ENCODE measurements around the gene BTN1A1.
A peak's percentile ranks its signal among the peaks of the same experiment; 100 is the strongest.
"Not testable (repeated sequence)": the region's sequence is repeated elsewhere in the genome, so short reads cannot be mapped to it uniquely, and the experiment has no call there.

The BTN1A1 gene

DNA sequence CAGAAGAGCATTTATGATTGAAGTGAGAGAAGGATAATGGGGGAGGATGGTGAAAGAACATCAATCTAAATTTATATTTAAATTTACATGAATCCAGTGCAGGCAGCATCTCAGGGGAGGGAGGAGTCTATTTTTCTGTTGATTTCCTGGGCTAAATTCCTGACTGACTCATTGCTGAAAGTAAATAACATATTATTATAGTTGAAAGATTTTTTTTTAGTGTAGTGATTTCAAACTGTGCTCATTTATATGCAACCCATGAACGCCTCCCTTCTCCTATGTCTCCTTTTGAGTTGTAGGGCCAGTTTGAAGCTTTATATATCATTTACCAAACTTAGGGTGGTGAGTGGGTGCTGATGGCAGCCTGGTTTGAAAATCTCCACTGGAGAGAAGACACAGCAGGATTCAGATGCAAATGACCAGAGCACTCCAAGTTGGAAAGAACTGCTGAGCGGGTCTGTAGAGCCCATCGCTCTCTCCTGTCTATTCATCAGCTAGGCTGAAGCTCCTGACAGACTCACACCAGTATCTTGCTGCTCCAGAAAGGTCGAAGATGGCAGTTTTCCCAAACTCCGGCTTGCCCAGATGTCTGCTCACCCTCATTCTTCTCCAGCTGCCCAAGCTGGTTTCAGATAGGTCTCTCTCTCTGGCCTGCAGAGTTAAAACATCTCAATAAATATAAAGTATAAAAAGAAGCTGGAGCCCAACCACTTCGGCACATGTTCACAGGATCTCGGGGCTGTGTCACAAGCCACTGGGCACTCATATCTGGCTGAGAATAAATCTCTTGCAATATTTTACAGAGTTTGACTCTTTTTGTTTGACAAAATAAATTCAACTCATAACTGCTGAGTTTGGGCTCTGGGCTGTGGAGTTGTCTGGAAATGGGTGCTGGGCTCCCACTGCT, 24.0 kb upstream of the BTN1A1 start:
- no peak for DNase-seq

DNA sequence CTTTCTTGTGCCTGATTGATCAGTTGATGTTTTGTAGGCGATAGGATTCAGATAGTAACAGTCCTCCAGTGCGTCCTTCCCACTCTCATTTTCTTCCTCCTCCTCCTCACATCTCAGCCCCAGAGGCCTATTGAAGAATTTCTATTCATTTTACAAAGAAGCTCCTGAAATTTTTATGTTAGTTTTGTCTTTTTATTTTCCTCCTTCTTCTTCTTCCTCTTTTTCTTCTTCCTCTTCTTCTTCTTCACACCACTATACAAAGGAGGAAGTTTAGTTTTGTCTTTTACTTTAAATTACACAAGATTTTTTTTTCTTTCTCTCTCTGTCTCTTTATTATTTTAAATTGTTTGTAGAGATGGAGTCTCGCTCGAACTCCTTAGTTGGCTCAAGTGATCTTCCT, 23.2 kb upstream of the BTN1A1 start:
- no peak for DNase-seq

DNA sequence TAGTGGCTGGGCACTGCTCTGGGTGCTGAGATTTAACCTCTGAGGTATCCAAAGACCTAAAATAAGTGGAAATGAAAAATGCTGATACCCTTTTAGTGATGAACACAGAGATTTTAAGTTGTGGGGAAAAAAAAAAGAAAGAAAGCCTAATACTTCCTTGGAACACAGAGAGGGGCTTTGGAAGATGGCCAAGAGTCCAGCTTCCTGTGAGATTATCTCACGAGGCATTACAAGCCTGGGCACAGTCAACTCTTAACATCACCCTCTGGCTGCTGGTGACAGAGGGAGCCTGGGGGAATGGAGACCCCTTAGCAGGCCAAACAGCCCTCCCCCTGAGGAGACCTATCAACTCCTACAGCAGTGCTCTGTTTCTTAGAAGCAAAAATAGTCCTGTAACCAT, 22.7 kb upstream of the BTN1A1 start:
- no peak for DNase-seq

DNA sequence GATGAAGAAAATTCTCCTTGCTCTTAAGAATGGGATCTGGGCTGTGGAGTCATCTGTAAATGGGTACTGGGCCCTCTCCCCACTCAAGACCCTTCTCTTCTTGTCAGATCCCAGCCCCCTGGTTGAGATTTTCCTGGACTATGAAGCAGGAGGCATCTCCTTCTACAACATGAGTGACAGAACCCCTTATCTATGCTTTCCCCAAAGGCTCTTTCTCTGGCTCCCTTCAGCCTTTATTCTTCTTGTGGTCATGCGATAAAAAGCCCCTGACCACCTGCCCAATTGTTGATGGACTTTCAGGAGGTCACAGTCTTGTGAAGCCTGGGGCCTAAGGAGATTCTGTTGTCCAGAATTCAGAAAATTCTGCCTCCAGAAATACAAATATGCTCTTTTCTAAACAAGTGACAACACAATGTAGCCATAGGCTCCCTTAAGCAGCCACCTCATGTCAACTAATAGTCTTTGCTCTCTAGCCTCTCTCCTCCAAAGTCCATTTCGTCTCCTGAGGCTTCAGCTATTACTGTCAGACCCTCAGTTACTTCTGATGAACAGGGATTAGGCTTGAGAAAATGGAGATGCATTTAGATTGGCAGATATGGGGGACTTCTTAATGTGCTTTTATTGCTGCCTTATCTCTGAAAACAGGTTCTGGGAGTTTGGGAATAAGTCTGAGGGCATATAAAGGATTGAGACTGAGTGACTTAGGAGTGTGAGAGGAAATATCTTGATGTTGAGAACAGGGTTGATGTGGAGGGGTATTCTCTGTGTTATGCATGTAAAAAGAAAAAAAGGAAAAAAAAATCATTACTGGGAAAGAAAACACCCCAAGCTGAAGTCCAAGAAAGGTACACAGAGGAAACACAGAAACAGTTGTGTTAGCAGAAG, 21.8 kb upstream of the BTN1A1 start:
- DNase-seq: no peak

DNA sequence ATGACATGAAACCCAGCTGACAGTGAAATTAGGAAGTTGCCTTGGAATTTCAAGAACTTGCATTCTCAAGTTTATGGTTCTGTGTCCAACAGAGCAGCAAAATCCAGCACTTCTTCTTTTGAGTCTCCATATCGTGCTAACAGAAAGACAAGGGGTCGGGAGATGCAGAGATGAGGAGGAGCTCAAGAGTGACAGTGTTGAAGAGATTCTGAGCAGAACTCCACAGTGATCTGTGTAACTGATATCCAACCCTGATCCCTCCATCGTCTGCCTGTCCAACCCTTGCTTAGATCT, 21.2 kb upstream of the BTN1A1 start:
- DNase-seq: no peak

DNA sequence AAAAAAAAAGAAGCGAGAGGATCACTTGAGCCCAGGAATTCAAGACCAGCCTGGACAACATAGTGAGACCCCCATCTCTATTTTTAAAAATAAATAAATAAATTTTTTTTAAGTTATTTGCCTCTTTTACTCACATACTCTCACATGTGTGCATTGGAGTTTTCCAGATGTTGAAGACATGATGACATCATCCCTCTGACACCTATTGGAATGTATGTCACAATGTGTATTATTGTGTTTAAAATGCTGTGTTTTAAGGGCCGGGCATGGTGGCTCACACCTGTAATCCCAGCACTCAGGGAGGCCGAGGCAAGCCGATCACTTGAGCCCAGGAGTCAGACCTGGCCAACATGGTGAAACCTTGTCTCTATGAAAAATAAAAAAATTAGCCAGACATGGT, 17.8 kb upstream of the BTN1A1 start:
- no peak for DNase-seq

DNA sequence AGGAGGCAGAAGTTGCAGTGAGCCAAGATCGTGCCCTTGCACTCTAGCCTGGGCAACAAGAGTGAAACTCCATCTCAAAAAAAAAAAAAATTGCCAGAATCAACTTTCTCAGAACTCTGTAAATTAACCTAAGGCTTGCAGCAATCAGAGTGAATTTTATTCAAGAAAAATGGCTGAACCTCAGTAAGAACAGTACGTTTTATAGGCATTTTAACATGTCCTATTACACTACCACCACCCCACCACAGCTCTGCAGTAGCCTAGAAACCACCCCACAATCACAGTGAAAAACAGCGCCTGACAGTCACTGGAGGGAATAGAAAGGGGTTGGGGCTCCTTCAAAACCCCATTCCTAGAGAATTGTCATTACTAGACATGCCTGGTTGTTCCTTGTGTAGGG, 16.4 kb upstream of the BTN1A1 start:
- no peak for DNase-seq

DNA sequence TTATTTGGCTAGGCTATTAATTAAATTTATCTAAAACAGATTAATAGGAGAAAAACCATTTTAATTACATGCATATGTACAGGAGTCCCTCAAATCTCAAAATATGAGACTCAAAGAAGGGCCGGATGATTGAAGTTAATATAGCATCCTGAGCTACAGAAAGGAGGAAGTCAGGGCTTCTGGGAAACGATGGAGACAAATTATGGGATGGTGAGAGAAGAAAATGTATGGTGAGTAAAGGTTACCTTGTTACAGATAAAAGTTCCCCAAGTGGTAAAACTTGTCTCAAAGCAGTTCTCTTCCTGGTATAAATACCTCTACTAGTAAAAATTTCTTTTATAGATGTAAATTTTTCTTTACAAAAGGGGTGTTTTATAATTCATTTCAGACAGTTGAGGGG, 15.9 kb upstream of the BTN1A1 start:
- no peak for DNase-seq

DNA sequence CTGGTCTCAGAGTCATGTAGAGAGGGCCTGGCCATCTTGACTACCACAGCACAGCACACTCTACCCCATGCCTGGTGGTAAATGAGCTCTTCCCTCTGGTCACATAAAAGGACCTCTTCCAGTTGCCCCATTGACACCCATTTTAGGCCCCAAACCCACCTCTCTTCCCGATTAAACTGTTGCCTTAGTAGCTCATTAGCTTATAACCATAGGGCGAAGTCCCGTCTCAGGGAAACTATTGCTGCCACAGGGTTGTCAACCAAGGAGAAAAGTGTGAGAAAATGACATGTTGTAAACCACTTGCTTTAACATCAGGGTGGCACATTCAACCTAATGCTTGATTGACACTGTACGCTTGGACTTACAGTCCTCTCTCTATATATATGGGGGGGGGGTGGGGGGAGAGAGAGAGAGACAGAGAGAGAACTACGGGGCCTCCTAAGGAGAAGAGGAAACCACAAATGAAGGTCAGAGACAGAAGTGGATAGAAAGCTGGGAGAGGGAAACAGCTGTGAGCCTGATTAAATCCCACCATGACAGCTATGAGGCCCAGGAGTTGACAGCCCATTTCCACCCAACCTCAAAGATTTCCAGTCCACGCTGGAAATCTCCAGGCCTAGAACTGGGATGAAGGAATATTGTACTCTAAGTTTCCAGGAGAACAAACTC, 14.9 kb upstream of the BTN1A1 start:
- DNase-seq: no peak

DNA sequence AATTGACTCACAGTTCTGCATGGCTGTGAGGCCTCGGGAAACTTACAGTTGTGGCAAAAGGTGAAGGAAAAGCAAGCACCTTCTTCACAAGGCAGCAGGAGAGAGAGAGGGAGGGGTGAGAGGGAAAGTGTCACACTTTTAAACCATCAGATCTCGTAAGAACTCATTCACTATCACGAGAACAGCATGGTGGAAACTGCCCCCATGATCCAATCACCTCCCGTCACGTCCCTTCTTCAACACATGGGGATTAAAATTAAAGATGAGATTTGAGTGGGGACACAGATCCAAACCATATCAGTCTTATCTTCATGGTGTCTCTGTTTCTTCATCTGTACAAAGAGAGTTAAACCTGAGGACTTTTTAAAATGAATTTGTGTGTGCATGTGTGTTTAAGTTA, 13.7 kb upstream of the BTN1A1 start:
- DNase-seq: no peak

DNA sequence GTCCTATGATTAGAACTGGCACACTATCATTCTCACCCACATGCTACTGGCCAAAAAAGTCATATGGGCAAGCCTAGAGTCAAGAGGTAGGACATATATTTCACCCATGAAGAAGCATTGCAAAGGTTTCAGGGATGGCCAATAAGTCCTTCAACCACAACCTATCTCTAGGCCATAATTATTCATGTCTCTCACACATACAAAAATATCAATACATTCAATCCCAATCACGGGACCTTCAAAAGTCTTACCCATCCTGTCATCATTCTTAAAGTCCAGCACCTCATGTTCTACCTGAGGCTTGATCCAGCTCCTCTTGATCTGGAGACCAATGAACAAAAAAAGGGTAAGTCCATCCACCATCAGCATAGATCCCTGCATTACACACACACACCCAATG, 12.6 kb upstream of the BTN1A1 start:
- no peak for DNase-seq

DNA sequence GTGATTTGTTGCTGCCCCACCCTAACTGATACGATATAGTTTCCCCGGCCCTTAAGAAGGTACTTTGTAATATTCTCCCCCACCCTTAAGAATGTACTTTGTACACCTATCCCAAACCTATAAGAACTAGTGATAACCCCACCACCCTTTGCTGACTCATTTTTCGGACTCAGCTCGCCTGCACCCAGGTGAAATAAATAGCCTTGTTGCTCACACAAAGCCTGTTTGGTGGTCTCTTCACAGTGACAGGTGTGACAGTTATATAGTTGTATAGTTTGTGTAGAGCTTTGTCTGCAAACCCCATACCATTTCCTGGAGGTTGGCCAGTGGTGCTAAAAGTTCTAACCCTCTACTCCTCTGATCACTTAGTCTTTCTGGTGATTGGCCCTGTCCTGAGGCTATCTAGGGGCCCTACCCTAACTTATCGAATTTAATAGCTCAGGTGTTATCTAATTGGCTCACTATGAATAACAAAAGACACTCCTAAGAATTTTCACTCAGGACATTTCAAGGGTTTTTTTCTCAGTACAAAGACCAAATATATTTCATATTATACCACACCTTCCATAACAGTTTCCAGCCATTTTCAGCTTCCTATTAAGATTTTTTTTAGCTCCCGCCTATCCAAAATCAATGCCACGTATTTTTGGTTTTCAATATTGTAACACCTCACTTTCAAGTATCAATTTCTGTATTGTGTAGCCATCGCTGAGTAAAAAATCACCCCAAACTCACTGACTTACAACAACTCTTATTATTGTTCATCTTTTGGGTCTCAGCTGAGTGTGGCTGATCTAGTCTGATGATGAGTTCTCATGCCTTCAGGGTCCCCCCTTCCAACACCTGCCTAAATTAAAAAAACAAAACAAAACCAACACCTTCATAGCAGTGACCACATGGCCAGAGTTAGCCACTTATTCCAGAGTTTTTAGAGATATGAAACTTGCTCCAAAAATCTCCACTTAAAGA, 9.8 kb upstream of the BTN1A1 start:
- DNase-seq: no peak

DNA sequence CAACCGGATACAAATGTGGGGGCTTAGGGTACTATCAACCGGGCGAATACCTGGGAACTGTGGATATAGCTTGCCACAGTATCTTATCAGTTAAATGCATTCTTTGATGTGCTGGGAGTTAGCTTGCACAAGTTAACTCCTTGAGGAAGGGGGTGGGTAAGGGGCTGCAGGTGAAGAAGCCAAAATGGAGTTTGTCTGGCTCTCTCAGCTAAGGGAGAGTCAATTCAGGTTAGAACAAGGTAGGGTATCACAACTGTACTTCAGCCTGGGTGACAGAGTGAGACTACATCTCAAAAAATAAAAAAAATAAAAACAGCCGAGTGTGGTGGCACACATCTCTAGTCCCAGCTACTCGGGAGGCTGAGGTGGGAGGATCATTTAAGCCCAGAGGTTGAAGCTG, 8.5 kb upstream of the BTN1A1 start:
- DNase-seq: no peak

DNA sequence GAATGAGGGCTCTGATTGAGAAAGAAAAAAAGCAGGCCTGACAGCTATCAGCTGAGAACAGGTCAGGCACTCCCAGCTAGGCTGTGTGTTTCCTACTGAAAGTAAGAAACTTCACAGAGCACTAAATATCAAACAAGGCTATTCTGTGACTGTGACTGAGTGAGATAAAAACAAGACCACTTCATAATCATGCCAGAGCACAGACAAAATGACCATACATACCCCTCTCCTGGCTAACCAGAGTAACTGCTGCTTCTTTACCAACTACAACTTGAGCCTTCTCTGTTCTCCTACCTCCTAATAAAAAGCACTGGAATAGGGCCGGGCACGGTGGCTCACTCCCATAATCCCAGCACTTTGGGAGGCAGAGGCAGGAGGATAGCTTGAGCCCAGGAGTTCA, 6.8 kb upstream of the BTN1A1 start:
- DNase-seq: no peak

DNA sequence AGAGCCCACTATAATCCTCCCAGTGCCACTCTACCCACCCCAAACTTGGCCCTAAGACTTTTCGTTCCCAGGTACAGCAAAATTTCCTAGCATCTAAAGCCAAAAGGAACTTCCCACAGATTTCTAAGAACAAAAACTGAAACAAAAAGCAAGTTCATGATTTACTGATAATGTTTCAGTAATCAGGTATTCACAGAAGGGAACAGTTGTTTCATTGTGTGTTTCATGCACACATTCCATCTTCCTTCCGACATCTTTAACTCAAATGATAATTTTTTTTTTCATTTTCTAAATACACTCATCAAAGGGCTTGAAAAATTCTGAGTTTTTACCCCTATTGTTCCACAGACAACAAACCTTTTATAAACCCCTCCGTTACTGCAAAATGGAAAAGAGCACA, 6.0 kb upstream of the BTN1A1 start:
- no peak for DNase-seq

DNA sequence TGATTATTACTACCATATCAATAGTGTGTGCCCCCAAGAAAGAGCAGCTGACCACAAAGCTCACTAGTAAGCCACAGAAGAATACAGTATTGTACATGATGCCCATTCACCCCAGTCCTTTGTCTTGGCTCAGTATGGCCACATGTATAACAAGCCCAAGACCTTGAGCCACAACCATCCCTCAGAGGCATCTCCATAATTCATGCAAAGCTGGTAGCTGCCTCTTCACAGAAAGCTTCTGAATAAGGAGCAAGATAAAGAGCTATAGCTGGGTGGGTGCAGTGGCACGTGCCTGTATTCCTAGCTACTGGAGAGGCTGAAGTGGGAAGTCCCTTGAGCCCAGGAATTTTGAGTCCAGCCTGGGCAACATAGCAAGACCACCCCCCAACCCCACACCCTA, 4.8 kb upstream of the BTN1A1 start:
- no peak for DNase-seq

DNA sequence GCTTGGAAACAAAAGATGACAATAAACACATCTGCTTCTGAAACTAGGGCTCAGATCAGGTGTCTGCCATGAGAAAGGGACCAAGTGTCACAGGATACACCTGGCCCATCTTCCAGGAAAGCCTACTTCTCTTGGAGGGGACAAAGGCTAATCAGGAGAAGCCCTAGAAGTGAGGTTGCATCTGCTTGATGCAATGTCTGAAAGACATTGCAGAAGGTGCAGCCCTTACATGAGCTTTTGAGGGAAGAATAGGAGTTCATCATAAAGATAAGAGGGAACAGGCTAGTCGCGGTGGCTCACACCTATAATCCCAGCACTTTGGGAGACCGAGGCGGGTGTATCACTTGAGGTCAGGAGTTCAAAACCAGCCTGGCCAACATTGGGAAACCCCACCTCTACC, 2.5 kb upstream of the BTN1A1 start:
- DNase-seq: no peak

DNA sequence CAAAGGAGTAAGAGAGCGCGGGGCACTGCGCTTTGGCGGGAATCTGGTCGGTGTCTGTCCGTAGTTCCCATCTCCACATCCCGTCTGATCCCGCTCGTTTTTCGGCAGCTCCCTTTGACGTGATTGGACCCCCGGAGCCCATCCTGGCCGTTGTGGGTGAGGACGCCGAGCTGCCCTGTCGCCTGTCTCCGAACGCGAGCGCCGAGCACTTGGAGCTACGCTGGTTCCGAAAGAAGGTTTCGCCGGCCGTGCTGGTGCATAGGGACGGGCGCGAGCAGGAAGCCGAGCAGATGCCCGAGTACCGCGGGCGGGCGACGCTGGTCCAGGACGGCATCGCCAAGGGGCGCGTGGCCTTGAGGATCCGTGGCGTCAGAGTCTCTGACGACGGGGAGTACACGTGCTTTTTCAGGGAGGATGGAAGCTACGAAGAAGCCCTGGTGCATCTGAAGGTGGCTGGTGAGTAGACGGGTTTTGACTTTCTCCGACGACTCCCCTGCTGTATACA, 1.4 kb downstream of the BTN1A1 start:
- peak; percentile 26 for DNase-seq

DNA sequence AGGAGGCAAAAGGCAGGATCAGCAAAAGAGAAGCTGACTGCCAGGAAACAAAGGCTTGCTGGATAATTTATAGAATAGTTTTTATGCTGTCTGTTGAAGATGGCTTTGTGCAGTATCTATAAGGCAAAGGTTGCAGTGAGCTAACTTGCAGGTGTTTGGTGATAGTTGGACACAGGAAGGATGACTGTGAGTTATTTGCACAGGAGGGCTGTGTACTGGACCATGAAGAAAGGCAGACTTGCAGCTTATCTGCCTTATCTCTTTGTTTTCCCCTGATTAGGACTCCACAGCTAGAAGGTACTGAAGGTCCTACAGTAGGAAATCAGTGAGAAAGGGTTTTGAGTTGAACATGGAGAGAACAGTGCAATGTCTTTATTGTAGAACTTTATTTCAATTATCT, 2.1 kb downstream of the BTN1A1 start:
- no peak for DNase-seq

DNA sequence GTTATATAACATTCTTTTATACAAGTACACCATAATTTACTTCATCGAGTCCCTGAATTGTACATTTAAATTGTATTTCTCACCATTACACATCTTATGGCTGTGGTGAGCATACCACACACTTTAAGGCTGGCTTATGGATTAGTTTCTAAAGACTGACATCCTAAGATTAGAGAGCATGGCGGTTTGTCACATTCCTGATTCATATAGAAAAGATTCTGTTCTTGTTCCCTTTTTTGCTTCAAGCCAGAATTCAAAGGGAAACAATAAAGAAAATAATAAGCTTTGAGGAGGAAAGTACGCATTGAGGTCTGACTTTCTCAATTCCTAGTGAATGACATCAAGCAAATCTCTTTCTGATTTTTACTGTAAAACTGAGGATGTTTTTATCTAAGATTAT, 2.5 kb downstream of the BTN1A1 start:
- DNase-seq: no peak

DNA sequence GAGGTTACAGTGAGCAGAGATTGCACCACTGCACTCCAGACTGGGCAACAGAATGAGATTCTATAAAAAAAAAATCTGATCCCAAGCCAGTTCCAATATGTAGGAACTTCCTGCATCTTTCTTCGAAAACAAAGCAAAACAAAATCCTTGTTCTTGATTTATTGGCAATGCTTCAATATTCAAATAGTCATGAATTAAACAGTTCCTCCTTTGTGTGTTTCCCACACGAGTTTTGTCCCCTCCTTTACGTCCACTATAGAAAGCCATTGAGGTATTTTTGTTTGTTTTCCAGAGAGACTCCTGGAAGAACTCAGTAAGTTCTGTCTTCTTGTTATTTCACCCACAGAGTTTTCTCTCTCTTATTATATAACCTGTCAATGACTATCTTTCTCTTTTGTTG, 7.6 kb downstream of the BTN1A1 start:
- no peak for DNase-seq

DNA sequence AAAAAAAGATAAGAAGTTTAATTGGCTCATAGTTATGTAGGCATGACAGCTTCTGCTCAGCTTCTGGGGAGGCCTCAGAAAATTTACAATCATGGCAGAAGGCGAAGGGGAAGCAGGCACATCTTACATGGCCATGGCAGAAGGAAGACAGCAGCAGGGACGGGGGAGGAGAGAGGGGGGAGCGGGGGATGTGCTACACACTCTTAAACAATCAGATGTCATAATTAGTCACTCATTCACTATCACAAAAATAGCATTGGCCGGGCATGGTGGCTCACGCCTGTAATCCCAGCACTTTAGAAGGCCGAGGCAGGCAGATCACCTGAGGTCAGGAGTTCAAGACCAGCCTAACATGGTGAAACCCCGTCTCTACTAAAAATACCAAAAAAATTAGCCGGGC, 10.9 kb downstream of the BTN1A1 start:
- DNase-seq: not testable (repeated sequence)
